Muscle of arm (tissue), 12 donors: ENCODE results near the gene ARID5A. TPM values are rescaled to one million over a fixed set of nuclear protein-coding genes. Genes with fewer than 3 reads are reported as not detected.
"Not testable (repeated sequence)": the region's sequence is repeated elsewhere in the genome, so short reads cannot be mapped to it uniquely, and the experiment has no call there.

Source experiments
- DNase-seq: peaks from one replicate; pipeline ENCODE4 v3.0.0-alpha.2; 2013
- polyA plus RNA-seq, 12 donors: library from polyadenylated mRNA; unstranded; fragments of 120-200 nt; gene quantifications; one replicate each; pipeline ENCODE4 v1.2.1, GENCODE V29; 2013; ENCODE audit not compliant: insufficient read length in 12 of 12

ARID5A gene
- polyA plus RNA-seq, 12 donors: 16.4 to 41.6 (median 25.9) TPM; not detected in 1

GRCh38 chr2:96554293-96555145, 18.0 kb downstream of the ARID5A start:
- DNase-seq: no peak

DNA sequence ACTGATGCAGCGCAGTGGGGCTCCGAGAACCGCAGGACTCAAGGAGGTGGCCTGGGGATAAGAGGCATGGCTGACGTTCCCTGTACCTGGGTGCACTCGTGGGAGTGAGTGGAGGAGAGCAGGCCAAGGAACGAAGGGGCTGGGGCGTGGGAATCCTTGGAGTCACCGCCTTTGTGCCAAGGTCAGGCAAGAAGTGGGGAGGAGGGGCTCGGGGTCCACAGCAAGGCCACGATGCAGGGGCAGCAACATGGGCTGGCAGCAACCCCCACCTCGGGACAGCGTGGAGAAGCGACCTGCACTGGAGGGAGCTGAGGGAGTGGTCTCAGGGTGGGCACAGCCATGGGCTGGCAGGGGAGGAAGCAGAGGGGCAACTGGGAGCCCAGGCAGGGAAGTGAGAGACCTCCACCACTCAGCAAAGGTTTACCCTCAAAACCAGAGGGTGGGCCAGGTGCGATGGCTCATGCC, 18.6 kb downstream of the ARID5A start:
- DNase-seq: no peak

DNA sequence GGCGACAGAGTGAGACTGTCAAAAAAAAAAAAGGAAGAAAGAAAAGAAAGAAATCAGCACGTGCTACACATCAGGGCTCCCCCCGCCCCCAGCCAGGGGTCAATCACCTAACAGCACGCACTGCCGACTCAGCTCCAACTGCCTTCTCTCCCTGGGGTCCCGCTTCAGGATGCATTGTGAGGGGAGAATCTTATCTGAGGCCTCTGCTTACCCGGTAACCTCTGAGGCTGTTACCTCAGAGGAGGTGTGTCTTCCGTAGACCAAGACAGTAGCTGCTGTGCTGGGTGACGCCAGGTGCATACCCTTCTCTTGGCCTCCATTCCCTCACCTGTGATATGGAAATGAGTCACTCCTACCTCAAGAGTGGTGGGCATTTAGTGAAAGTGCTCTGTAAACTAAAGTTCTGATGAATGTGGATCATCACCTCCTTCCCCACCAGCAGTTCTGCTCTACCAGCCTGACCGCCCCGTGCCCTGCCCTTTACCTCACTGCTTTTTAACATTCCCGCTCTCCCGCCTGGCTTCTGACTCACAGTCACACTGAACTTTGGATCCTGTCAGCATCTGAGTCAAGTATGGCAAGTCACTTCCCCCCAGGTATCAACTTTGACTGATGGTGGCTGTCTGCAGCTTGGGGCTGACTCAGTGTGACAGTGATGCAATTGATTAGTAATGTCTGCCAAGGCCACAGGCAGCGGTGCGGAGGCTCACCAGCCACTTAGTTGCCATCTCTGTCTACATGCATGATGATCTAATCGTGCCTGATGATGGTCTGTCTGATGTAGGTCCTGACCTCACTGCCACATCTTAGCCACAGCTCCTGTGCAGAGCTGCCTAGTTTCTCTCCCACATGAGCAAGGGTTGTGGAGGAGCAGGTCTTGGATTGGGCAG, 20.1 kb downstream of the ARID5A start:
- no peak for DNase-seq

- DNase-seq: not testable (repeated sequence)
Observed at GRCh38 chr2:96557421-96557820, 20.9 kb downstream of the ARID5A start.

DNA sequence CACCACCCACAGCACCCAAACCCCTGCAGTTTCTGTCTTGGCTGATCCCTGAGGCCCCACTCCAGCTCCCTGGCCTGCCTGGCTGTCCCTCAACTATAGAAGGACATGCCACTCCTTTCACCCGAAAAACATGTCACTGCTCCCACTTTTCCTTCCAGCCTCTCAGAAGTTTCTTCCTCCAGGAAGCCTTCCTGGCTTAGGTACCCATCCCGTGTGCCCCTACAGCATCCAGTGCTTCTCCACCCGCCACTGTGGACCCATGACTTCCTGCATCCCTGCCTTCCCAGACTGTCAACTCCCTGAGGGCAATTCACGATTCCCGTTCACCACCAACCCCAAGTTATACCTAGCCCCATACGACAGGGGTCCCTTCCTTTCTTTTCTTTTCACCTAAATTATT, 21.5 kb downstream of the ARID5A start:
- no peak for DNase-seq

DNA sequence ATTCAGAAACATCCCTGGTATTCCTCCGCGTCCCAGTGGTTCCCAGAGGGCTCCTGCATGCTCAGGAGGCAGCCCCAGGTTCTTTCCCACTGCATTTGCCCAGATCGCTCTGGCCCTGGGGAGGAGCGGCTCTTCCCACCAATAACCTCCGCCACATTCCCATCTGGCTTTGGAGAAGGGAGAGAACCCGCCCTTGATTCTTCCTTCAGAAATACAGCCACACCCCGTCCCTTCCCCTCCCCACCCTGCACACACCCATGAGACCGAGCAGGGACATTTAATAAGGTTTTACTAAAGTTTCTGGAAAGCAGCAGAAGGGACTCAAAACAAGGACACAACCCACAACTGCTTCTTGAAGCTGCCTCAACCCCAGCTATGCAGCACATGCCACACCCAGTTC, 21.9 kb downstream of the ARID5A start:
- DNase-seq: no peak

DNA sequence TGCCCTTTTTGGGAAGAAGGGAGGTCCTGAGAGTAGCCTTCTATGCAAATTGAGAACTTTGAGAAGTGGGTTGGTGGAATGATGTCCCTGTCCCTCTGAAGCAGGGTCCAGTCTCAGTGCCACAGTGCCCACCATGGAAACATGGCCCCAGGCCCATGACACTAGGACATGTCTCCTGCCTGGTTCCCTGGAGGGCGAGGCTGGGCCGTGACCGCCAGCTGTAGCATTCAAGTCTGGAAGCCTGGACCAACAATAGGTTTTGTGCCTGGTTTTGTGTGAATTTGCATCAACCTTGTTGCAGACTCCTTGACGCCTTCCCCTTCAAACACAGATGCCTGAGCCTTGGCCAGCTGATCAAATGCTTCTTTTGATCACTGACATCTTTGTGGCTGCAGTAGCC, 27.5 kb downstream of the ARID5A start:
- DNase-seq: no peak

GRCh38 chr2:96564563-96564962, 28.0 kb downstream of the ARID5A start:
- no peak for DNase-seq

GRCh38 chr2:96565111-96565510, 28.6 kb downstream of the ARID5A start:
- no peak for DNase-seq

DNA sequence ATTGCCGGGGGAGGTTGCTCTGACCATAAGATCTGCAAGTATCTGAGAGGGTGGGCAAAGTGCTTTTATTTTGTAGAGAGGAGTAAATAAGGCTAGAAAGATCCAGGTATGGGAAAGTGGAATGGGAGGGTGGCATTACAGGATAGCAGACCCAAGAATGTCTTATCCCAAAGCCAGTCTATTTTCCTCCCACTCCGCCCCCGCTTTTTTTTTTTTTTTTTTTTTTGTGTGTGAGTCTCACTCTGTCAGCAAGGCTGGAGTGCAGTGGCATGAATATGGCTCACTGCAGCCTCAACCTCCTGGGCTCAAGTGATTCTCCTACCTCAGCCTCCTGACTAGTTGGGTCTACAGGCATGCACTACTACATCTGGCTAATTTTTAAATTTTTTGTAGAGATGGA, 31.5 kb downstream of the ARID5A start:
- no peak for DNase-seq

DNA sequence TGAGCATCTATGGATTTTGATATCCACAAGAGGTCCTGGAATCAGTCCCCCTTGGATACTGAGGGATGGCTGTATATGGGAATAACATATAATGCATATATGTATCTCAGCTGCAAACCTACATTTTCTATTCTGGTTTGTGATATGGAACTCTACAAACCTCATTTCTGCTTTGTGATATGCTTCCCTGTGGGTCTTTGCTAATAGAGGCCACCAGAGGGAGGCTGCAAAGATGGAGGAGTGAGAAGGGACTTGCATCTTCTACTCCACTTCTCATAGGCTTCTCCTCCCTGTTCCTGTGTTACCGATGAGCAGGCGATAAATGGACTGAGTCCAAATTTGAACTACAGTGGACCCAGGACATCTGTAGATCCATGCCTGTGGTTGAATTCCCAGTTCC, 37.8 kb downstream of the ARID5A start:
- DNase-seq: no peak

DNA sequence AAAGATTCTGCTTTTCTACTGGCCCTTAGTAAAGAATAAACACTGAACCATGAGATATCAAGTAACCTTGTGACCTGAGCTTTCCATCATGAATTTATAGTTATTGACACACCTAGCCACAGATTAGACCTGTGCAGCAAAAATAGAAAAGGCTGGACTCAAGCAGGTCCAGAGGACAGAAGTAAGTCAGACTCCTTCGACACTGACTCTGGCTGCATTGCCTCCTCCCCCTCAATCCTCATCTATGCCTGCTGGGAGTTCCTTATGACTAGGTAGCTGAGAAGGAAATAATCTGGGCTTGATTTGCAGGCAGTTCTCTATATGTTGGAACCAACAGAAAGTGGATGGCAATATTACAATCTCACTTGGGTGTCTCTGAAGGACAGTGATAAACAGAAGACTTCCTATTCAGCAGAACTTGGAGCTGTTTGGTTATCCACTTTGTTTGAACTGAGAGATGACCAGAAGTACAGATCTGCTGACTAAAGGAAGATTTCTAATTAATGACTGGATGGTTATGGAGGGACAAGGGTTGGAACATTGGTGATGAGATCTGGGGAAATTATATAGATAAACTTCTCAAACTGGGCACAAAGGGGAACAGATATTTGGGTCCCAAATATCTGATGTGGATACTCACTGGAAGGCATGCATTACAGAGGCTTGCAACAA, 39.4 kb downstream of the ARID5A start:
- no peak for DNase-seq

DNA sequence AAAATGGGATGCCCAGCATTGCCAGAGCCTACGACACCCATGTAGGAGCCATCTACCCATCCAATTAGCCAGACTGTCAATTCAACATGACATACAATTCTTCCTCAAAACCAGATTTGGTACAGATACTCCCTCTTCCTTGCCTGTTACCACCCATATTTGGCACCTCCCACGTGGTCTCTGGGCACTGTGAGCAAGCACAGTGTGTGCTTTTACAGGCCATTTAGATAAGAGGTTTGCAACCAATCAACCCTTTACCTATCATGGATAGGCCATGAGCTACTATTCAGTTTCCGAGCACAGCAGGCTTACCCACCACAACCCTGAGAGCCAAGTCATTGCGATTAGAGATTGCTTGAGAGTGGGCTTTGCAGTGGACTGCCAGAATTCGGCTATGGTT, 40.9 kb downstream of the ARID5A start:
- no peak for DNase-seq

DNA sequence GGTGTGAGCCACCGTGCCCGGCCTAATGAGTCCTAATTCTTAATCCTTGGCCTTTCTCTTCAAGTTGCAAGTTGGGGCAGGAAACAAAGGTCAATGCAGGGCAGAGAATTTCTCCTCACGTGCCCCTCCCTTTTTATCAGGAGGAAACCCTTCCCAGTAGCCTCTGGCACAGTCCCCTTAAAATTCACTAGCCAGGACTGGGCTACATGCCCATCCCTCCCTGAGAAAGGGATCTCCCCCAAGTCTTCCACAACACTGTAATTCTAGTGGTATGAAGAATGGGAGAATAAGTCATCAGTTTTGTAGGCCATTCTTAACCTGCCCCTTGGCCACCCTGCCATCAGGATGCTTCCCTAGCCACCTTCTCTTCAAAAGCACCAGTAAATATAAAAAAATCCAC, 42.2 kb downstream of the ARID5A start:
- DNase-seq: no peak

DNA sequence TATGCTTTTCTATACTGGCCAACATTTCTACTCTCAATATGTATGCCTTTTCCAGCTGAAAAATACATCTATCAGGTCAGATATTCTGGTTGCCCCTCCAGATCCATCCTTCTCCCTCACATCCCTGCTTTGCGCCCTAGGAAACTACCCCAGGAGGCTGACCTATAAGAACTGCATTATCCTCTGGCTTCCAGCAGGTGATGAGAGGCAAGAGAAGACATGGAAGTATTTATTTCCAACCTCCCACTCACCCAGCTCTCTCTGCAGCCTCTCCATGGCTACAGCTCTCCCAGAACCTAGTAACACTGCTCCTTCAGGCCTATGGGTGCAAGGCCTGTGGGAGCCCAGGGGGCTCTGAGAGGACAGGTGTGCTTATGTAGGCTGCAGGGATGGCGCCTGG, 42.9 kb downstream of the ARID5A start:
- DNase-seq: no peak

- DNase-seq: peak; percentile 4
Observed at GRCh38 chr2:96580771-96581170, 44.2 kb downstream of the ARID5A start.

GRCh38 chr2:96584017-96584416, 47.5 kb downstream of the ARID5A start:
- DNase-seq: no peak

- no peak for DNase-seq
Observed at GRCh38 chr2:96587843-96588242, 51.3 kb downstream of the ARID5A start.

- DNase-seq: no peak
Observed at GRCh38 chr2:96591054-96591453, 54.5 kb downstream of the ARID5A start.

DNA sequence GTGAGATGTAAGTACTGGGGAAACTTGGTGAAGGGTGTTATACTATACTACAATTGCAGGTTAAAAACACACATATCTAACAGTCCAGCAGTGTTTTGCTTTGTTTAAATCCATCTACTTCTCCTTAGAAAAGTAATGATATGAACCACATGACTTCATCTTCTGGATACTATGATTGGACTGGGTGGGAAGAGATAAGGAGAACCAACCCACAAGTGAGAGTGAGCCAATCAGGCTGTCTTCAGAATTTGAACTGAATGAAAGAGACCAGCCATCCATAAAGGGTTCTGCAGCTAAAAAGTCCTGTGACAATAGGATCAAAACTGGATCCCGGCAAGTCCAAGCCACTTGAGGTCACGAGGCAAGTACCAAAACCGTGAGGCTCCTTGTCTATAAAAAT, 54.9 kb downstream of the ARID5A start:
- DNase-seq: no peak

- no peak for DNase-seq
Observed at GRCh38 chr2:96594282-96594681, 57.7 kb downstream of the ARID5A start.

- DNase-seq: no peak
Observed at GRCh38 chr2:96594691-96595152, 58.2 kb downstream of the ARID5A start.
